IMR-90 (cell line): ENCODE data around the gene LRFN2. TPM values are rescaled to one million over a fixed set of nuclear protein-coding genes. Genes with fewer than 3 reads are reported as not detected.

Source experiments
- ATAC-seq: fragments of 200-7000 bp; cut with Tn5 transposase; 2 replicates; pipeline ENCODE4 v1.9.1; 2020; ENCODE audit warnings: low read depth, mild to moderate bottlenecking, moderate library complexity
- BruUV-seq: library from RNA; stranded (reverse); fragments of 400-500 nt; replicated peaks from 2 replicates; lab custom pipeline; 2021; lab: Mats Ljungman, UMichigan
- CTCF ChIA-PET: fragments of 300-600 bp; formaldehyde crosslinking; extraction: SDS; loops from one replicate; lab custom pipeline; 2021; ENCODE audit warnings: antibody characterized with exemption; lab: Yijun Ruan, JAX
- POLR2A ChIA-PET: fragments of 300-600 bp; sonication (Branson Sonifier 250); formaldehyde crosslinking; loops from one replicate; lab custom pipeline; 2022; ENCODE audit warnings: antibody characterized with exemption; ENCODE audit not compliant: unreplicated experiment; lab: Charles Lee
- DNase-seq: peaks from one replicate; pipeline ENCODE4 v3.0.0; 2013
- H2AFZ ChIP-seq: replicated peaks from 2 replicates; pipeline ENCODE3; 2013; ENCODE audit warnings: low read length, mild to moderate bottlenecking; ENCODE audit not compliant: poor library complexity
- H2AK5ac ChIP-seq: 2 replicates; pipeline ENCODE4 v1.6.1; 2013; ENCODE audit warnings: low read depth, low read length, inconsistent platforms
- H2AK9ac ChIP-seq: replicated peaks from 2 replicates; pipeline ENCODE3; 2013; ENCODE audit warnings: mild to moderate bottlenecking, low read depth, low read length, moderate library complexity; ENCODE audit not compliant: poor library complexity
- H2BK120ac ChIP-seq: 2 replicates; pipeline ENCODE4 v1.6.1; 2013; ENCODE audit warnings: low read depth, low read length, inconsistent platforms
- H2BK15ac ChIP-seq: 3 replicates; pipeline ENCODE4 v1.6.1; 2013; ENCODE audit warnings: low read depth, low read length, inconsistent platforms
- H2BK20ac ChIP-seq: 2 replicates; pipeline ENCODE4 v1.6.1; 2013; ENCODE audit warnings: low read depth, mild to moderate bottlenecking, inconsistent platforms, low read length, moderate library complexity
- H2BK5ac ChIP-seq: 2 replicates; pipeline ENCODE4 v1.6.1; 2013; ENCODE audit warnings: mild to moderate bottlenecking, low read depth, low read length, inconsistent platforms; ENCODE audit not compliant: poor library complexity, severe bottlenecking
- H3K14ac ChIP-seq: replicated peaks from 2 replicates; pipeline ENCODE4 v1.6.1; 2013; ENCODE audit warnings: low read depth, low read length, inconsistent platforms
- H3K18ac ChIP-seq: 2 replicates; pipeline ENCODE4 v1.6.1; 2013; ENCODE audit warnings: low read depth, low read length, control low read depth
- H3K23ac ChIP-seq: 2 replicates; pipeline ENCODE4 v1.6.1; 2013; ENCODE audit warnings: low read depth, low read length, inconsistent platforms
- H3K27ac ChIP-seq: 2 replicates; pipeline ENCODE4 v1.5.1; 2013; ENCODE audit warnings: mild to moderate bottlenecking, control low read depth, low read length; ENCODE audit not compliant: insufficient read depth
- H3K27me3 ChIP-seq: 2 replicates; pipeline ENCODE4 v1.6.1; 2013; ENCODE audit warnings: low read length; ENCODE audit not compliant: control insufficient read depth, insufficient read depth
- H3K36me3 ChIP-seq: 2 replicates; pipeline ENCODE4 v1.6.1; 2013; ENCODE audit warnings: low read length, mixed read lengths; ENCODE audit not compliant: control insufficient read depth, insufficient read depth
- H3K4ac ChIP-seq: 2 replicates; pipeline ENCODE4 v1.6.1; 2013; ENCODE audit warnings: low read depth, low read length, inconsistent platforms
- H3K4me1 ChIP-seq: 2 replicates; pipeline ENCODE4 v1.6.1; 2013; ENCODE audit warnings: low read length, mixed read lengths; ENCODE audit not compliant: control insufficient read depth, insufficient read depth
- H3K4me2 ChIP-seq: 2 replicates; pipeline ENCODE4 v1.6.1; 2013; ENCODE audit warnings: low read depth, mild to moderate bottlenecking, control low read depth, low read length, moderate library complexity
- H3K4me3 ChIP-seq: 2 replicates; pipeline ENCODE4 v1.5.1; 2013; ENCODE audit warnings: low read depth, mild to moderate bottlenecking, control low read depth, low read length, moderate library complexity; ENCODE audit not compliant: insufficient read depth
- H3K56ac ChIP-seq: 2 replicates; pipeline ENCODE4 v1.6.1; 2013; ENCODE audit warnings: low read length, inconsistent platforms; ENCODE audit not compliant: insufficient read depth; ENCODE audit errors: extremely low read depth
- H3K79me1 ChIP-seq, 2 experiments: 2 replicates each; pipeline ENCODE4 v1.6.1; 2013; ENCODE audit warnings: low read length in 2 of 2, inconsistent platforms in 1 of 2, low read depth in 1 of 2
- H3K9ac ChIP-seq: 2 replicates; pipeline ENCODE4 v1.6.1; 2013; ENCODE audit warnings: low read depth, low read length, control low read depth
- H3K9me1 ChIP-seq: 2 replicates; pipeline ENCODE4 v1.6.1; 2013; ENCODE audit warnings: low read length, inconsistent platforms; ENCODE audit not compliant: insufficient read depth
- H3K9me3 ChIP-seq: 2 replicates; pipeline ENCODE4 v1.6.1; 2013; ENCODE audit warnings: low read length; ENCODE audit not compliant: control insufficient read depth, insufficient read depth
- H4K20me1 ChIP-seq: 2 replicates; pipeline ENCODE4 v1.6.1; 2013; ENCODE audit warnings: low read length, inconsistent platforms; ENCODE audit not compliant: insufficient read depth
- H4K5ac ChIP-seq: 2 replicates; pipeline ENCODE4 v1.6.1; 2013; ENCODE audit warnings: mild to moderate bottlenecking, low read depth, low read length, control low read depth
- H4K8ac ChIP-seq, 2 experiments: 2 replicates each; pipeline ENCODE4 v1.6.1; 2013; ENCODE audit warnings: low read depth in 2 of 2, low read length in 2 of 2, control low read depth in 1 of 2, inconsistent platforms in 1 of 2
- H4K91ac ChIP-seq: 2 replicates; pipeline ENCODE4 v1.6.1; 2013; ENCODE audit warnings: low read depth, low read length, inconsistent platforms; ENCODE audit not compliant: insufficient read depth
- BHLHE40 ChIP-seq: fragments of 150-350 bp; IDR thresholded peaks from 2 replicates; pipeline ENCODE4 v1.6.1; 2016; ENCODE audit warnings: mild to moderate bottlenecking, low read depth, low read length
- CEBPB ChIP-seq: IDR thresholded peaks from 2 replicates; pipeline ENCODE4 v1.6.1; 2012; ENCODE audit warnings: low read depth, low read length, improper control_type of control experiment
- CHD1 ChIP-seq: IDR thresholded peaks from 2 replicates; pipeline ENCODE4 v1.6.1; 2012; ENCODE audit warnings: low read depth, low read length, improper control_type of control experiment
- FOS ChIP-seq: fragments of 150-350 bp; IDR thresholded peaks from 2 replicates; pipeline ENCODE4 v1.6.1; 2016; ENCODE audit warnings: low read depth, low read length
- MAFK ChIP-seq: IDR thresholded peaks from 2 replicates; pipeline ENCODE4 v1.6.1; 2012; ENCODE audit warnings: low read depth, low read length, improper control_type of control experiment
- MAZ ChIP-seq: IDR thresholded peaks from 2 replicates; pipeline ENCODE4 v1.6.1; 2012; ENCODE audit warnings: low read depth, mild to moderate bottlenecking, low read length, improper control_type of control experiment, moderate library complexity, borderline replicate concordance
- MXI1 ChIP-seq: IDR thresholded peaks from 2 replicates; pipeline ENCODE4 v1.6.1; 2012; ENCODE audit warnings: low read depth, mild to moderate bottlenecking, low read length, moderate library complexity, borderline replicate concordance
- NFE2L2 ChIP-seq: fragments of 150-350 bp; IDR thresholded peaks from 2 replicates; pipeline ENCODE4 v1.6.1; 2016; ENCODE audit warnings: low read depth, mild to moderate bottlenecking, low read length
- POLR2A ChIP-seq: IDR thresholded peaks from 2 replicates; pipeline ENCODE4 v1.6.1; 2012; ENCODE audit warnings: mild to moderate bottlenecking, low read depth, low read length
- RAD21 ChIP-seq: IDR thresholded peaks from 2 replicates; pipeline ENCODE4 v1.6.1; 2012; ENCODE audit warnings: low read length, improper control_type of control experiment
- RCOR1 ChIP-seq: IDR thresholded peaks from 2 replicates; pipeline ENCODE4 v1.6.1; 2012; ENCODE audit warnings: mild to moderate bottlenecking, low read length, improper control_type of control experiment; ENCODE audit not compliant: insufficient replicate concordance
- RFX5 ChIP-seq: IDR thresholded peaks from 2 replicates; pipeline ENCODE4 v1.8.0; 2012; ENCODE audit warnings: low read depth, mild to moderate bottlenecking, low read length, moderate library complexity
- SMC3 ChIP-seq: fragments of 150-350 bp; IDR thresholded peaks from 2 replicates; pipeline ENCODE4 v1.6.1; 2016; ENCODE audit warnings: low read depth, mild to moderate bottlenecking, antibody characterized with exemption, low read length, moderate library complexity
- WGBS, 2 experiments: methylation state at CpG; one replicate each; pipeline versions ENCODE4 v1.1.5 to v1.1.7; 2013; ENCODE audit warnings: missing lambda C conversion rate in 2 of 2; ENCODE audit not compliant: insufficient read length in 1 of 2; ENCODE audit errors: extremely low coverage in 2 of 2; 5-methylcytosine and 5-hydroxymethylcytosine counted together
- dilution Hi-C: fragments of 300-500 bp; cut with HindIII; formaldehyde crosslinking; loops from one replicate; pipeline ENCODE4 v1.14.3; 2018; ENCODE audit warnings: low sequenced_read_pairs; ENCODE audit not compliant: unreplicated experiment
- in situ Hi-C: fragments of 300-500 bp; cut with MboI; formaldehyde crosslinking; loops from 3 replicates; pipeline ENCODE4 v1.14.3; 2019; ENCODE audit warnings: low sequenced_read_pairs, inconsistent platforms, mixed read lengths
- intact Hi-C: fragments of 100-400 bp; cut with micrococcal nuclease; formaldehyde crosslinking; loops from 2 replicates; pipeline ENCODE4 v1.10.0; 2022
- polyA plus RNA-seq, 3 experiments: library from polyadenylated mRNA; depleted of rRNA; stranded (reverse); fragments of >200 nt; gene quantifications; 2 replicates each; pipeline ENCODE4 v1.2.3, GENCODE V29; 2012; ENCODE audit warnings: low replicate concordance in 1 of 3
- total RNA-seq: library from RNA; depleted of rRNA; stranded (reverse); fragments of >200 nt; gene quantifications from 2 replicates; pipeline ENCODE4 v1.2.3, GENCODE V29; 2012
- TF ChIP-seq, protein P1 (sequence below): fragments of 150-350 bp; IDR thresholded peaks from 2 replicates; pipeline ENCODE4 v1.6.1; 2017; ENCODE audit warnings: mild to moderate bottlenecking, antibody characterized with exemption, low read length, low read depth
- TF ChIP-seq, protein P2 (sequence below): fragments of 150-350 bp; IDR thresholded peaks from 2 replicates; pipeline ENCODE4 v1.6.1; 2016; ENCODE audit warnings: low read depth, mild to moderate bottlenecking, low read length, moderate library complexity, borderline replicate concordance
- TF ChIP-seq, protein P3 (sequence below): conservative IDR thresholded peaks from 2 replicates; pipeline ENCODE4 v1.5.1; 2012; ENCODE audit warnings: mild to moderate bottlenecking, low read depth, low read length, improper control_type of control experiment

Gene LRFN2
- total and polyA plus RNA-seq, 2 of the 4 experiments (the other 2 are of a cell fraction): not detected

DNA sequence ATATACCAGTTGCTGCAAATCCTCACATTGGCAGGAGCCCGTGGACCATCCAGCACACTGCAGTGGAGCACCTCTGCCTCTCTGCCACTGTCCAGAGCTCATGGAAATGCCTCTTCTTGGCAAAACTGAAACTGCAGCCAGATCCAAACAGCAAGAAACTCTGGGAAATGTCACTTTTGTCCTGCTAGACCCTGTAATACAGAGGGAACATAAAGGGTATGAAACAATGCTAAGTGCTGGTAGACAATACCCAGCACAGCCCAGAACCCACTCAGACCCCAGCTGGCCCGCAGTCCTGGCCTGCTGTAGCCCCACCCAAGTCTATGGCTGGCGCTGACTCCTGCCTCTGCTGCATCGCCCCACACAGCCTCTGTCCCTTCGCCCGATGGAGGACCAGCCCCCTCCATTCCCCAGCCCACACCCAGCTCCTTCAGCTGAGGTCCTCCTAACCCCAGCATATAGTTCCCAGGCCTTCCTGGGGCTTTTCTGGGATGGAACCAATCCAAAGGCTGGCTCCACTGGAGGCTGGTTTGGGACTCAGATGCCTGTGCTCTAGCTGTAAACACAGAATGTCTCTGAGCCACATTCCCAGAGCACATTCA, 242.5 kb downstream of the LRFN2 start:
- dilution Hi-C loops (no loop called here), in situ Hi-C loops (no loop called here)
- CTCF ChIA-PET: interaction anchor here (0.6 kb wide), 1 partner anchor 54 kb away, joined by 3 read pairs; no protein-coding TSS in a partner anchor

More for the DNA sequence above, 242.5 kb downstream of the LRFN2 start:
- no peak overlapping the region for H3K27ac ChIP-seq
- H3K18ac ChIP-seq: no peak overlapping the region
- H3K4me1 ChIP-seq: no peaks in the 10 kb centered on the region
- no peak overlapping the region for H2AK5ac ChIP-seq
- H2AFZ ChIP-seq: no peak overlapping the region
- H3K4me3 ChIP-seq: no peak overlapping the region
- H3K27me3 ChIP-seq: no peaks in the 10 kb centered on the region
- no peak overlapping the region for H3K4ac ChIP-seq
- H3K9me3 ChIP-seq: no peaks in the 10 kb centered on the region
- WGBS, 2 experiments: 20% methylated on average over 1 of the region's 6 CpGs; no CpG with 5 or more reads in 1 of the 2 experiments
- H4K5ac ChIP-seq: no peak overlapping the region
- no peak overlapping the region for H2AK9ac ChIP-seq
- H3K9ac ChIP-seq: no peak overlapping the region
- intact Hi-C loops: no loop called here
- ATAC-seq (no peak), DNase-seq (no peak)
- H2BK120ac ChIP-seq: no peak overlapping the region
- H3K9me1 ChIP-seq: no peaks in the 10 kb centered on the region
- H4K20me1 ChIP-seq: no peaks in the 10 kb centered on the region
- TF ChIP-seq RFX5 (no peak), BHLHE40 (no peak), SMC3 (no peak), MXI1 (no peak), FOS (no peak), MAZ (no peak), POLR2A (no peak), CHD1 (no peak), NFE2L2 (no peak), MAFK (no peak), RAD21 (no peak), CEBPB (no peak), RCOR1 (no peak)
- TF ChIP-seq, protein P1, sequence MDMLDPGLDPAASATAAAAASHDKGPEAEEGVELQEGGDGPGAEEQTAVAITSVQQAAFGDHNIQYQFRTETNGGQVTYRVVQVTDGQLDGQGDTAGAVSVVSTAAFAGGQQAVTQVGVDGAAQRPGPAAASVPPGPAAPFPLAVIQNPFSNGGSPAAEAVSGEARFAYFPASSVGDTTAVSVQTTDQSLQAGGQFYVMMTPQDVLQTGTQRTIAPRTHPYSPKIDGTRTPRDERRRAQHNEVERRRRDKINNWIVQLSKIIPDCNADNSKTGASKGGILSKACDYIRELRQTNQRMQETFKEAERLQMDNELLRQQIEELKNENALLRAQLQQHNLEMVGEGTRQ: no peak
- TF ChIP-seq, protein P2, sequence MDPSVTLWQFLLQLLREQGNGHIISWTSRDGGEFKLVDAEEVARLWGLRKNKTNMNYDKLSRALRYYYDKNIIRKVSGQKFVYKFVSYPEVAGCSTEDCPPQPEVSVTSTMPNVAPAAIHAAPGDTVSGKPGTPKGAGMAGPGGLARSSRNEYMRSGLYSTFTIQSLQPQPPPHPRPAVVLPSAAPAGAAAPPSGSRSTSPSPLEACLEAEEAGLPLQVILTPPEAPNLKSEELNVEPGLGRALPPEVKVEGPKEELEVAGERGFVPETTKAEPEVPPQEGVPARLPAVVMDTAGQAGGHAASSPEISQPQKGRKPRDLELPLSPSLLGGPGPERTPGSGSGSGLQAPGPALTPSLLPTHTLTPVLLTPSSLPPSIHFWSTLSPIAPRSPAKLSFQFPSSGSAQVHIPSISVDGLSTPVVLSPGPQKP: no peak
- TF ChIP-seq, protein P3, sequence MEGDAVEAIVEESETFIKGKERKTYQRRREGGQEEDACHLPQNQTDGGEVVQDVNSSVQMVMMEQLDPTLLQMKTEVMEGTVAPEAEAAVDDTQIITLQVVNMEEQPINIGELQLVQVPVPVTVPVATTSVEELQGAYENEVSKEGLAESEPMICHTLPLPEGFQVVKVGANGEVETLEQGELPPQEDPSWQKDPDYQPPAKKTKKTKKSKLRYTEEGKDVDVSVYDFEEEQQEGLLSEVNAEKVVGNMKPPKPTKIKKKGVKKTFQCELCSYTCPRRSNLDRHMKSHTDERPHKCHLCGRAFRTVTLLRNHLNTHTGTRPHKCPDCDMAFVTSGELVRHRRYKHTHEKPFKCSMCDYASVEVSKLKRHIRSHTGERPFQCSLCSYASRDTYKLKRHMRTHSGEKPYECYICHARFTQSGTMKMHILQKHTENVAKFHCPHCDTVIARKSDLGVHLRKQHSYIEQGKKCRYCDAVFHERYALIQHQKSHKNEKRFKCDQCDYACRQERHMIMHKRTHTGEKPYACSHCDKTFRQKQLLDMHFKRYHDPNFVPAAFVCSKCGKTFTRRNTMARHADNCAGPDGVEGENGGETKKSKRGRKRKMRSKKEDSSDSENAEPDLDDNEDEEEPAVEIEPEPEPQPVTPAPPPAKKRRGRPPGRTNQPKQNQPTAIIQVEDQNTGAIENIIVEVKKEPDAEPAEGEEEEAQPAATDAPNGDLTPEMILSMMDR: no peak
- no TSS peak for BruUV-seq
- H2BK20ac ChIP-seq: no peak overlapping the region
- no peak overlapping the region for H3K23ac ChIP-seq
- no peak overlapping the region for H4K8ac ChIP-seq
- H3K56ac ChIP-seq: no peak overlapping the region
- H3K36me3 ChIP-seq: no peaks in the 10 kb centered on the region
- POLR2A ChIA-PET: no interaction called here
- no peak overlapping the region for H4K91ac ChIP-seq
- H3K14ac ChIP-seq: no peak overlapping the region
- no peaks in the 10 kb centered on the region for H3K79me1 ChIP-seq
- no peak overlapping the region for H3K4me2 ChIP-seq
- no peak overlapping the region for H2BK15ac ChIP-seq
- H2BK5ac ChIP-seq: no peak overlapping the region
